H1 (cell line): ENCODE results near the gene RASSF10. TPM values are rescaled to one million over a fixed set of nuclear protein-coding genes. Genes with fewer than 3 reads are reported as not detected.

ENCODE experiments used
- CTCF ChIA-PET: fragments of 300-600 bp; sonication (Branson Sonifier 250); formaldehyde crosslinking; loops from one replicate; lab custom pipeline; 2021; ENCODE audit not compliant: partially characterized antibody; lab: Charles Lee
- POLR2A ChIA-PET: fragments of 300-600 bp; sonication (Branson Sonifier 250); formaldehyde crosslinking; loops from one replicate; lab custom pipeline; 2021; ENCODE audit warnings: inconsistent platforms; ENCODE audit not compliant: partially characterized antibody; lab: Charles Lee
- DNase-seq, 2 experiments: peaks; one replicate each; pipeline versions ENCODE4 v3.0.0 to v3.0.0-alpha.2; 2010 to 2022; ENCODE audit warnings: low spot score in 2 of 2, low read depth in 1 of 2, mixed read lengths in 1 of 2
- FAIRE-seq: peaks from 2 replicates; lab custom pipeline; 2011; peaks lifted over from hg19 to GRCh38; lab: Jason Lieb, UNC
- H2AFZ ChIP-seq: 2 replicates; pipeline ENCODE4 v1.8.1; 2012; ENCODE audit warnings: low read length, inconsistent platforms
- H2AK5ac ChIP-seq: 2 replicates; pipeline ENCODE4 v1.6.1; 2013; ENCODE audit warnings: low read depth, low read length
- H2BK120ac ChIP-seq: replicated peaks from 2 replicates; pipeline ENCODE3; 2013; ENCODE audit warnings: low read depth, low read length, inconsistent platforms
- H2BK12ac ChIP-seq: 2 replicates; pipeline ENCODE4 v1.6.1; 2013; ENCODE audit warnings: low read depth, low read length
- H2BK15ac ChIP-seq: 2 replicates; pipeline ENCODE4 v1.6.1; 2013; ENCODE audit warnings: low read length
- H2BK20ac ChIP-seq: 2 replicates; pipeline ENCODE4 v1.6.1; 2013; ENCODE audit warnings: low read length
- H2BK5ac ChIP-seq: 2 replicates; pipeline ENCODE4 v1.6.1; 2013; ENCODE audit warnings: low read depth, low read length
- H3K14ac ChIP-seq: 2 replicates; pipeline ENCODE4 v1.6.1; 2013; ENCODE audit warnings: inconsistent platforms; ENCODE audit not compliant: insufficient read length
- H3K18ac ChIP-seq: 2 replicates; pipeline ENCODE4 v1.6.1; 2013; ENCODE audit warnings: low read length; ENCODE audit errors: extremely low read depth
- H3K23ac ChIP-seq: 2 replicates; pipeline ENCODE4 v1.6.1; 2013; ENCODE audit warnings: inconsistent platforms; ENCODE audit not compliant: insufficient read length
- H3K23me2 ChIP-seq: 2 replicates; pipeline ENCODE4 v1.6.1; 2013; ENCODE audit warnings: low read depth, low read length
- H3K27ac ChIP-seq: 2 replicates; pipeline ENCODE4 v1.6.1; 2011; ENCODE audit warnings: low read depth, low read length, inconsistent platforms
- H3K27me3 ChIP-seq, 4 experiments: replicated peaks in 1 of 4; 1 replicate in 1 of 4; 2 replicates in 3 of 4; pipeline versions ENCODE4 v1.6.1 to v1.8.1; 2011 to 2013; ENCODE audit warnings: low read length in 3 of 4, mild to moderate bottlenecking in 3 of 4, inconsistent platforms in 2 of 4, mixed read lengths in 2 of 4, moderate library complexity in 1 of 4; ENCODE audit not compliant: control insufficient read depth in 3 of 4, insufficient read depth in 3 of 4; ENCODE audit errors: extremely low read depth in 1 of 4
- H3K36me3 ChIP-seq, 4 experiments: 2 replicates each; pipeline versions ENCODE4 v1.6.1 to v1.8.1; 2011 to 2013; ENCODE audit warnings: mild to moderate bottlenecking in 4 of 4, low read length in 3 of 4, moderate library complexity in 2 of 4, control low read depth in 1 of 4, inconsistent platforms in 1 of 4; ENCODE audit not compliant: insufficient read depth in 4 of 4, control insufficient read depth in 2 of 4
- H3K4ac ChIP-seq: replicated peaks from 2 replicates; pipeline ENCODE3; 2013; ENCODE audit warnings: low read length, low read depth, mixed read lengths, inconsistent platforms; ENCODE audit not compliant: insufficient read length
- H3K4me1 ChIP-seq, 4 experiments: replicated peaks in 1 of 4; 1 replicate in 1 of 4; 2 replicates in 3 of 4; pipeline versions ENCODE4 v1.6.1 to v1.8.1; 2011 to 2013; ENCODE audit warnings: low read length in 3 of 4, inconsistent platforms in 2 of 4, mixed read lengths in 1 of 4; ENCODE audit not compliant: insufficient read depth in 4 of 4, control insufficient read depth in 3 of 4
- H3K4me2 ChIP-seq, 2 experiments: 2 replicates each; pipeline versions ENCODE4 v1.6.1 to v1.8.1; 2011 to 2013; ENCODE audit warnings: low read depth in 2 of 2, low read length in 2 of 2, control low read depth in 1 of 2, inconsistent platforms in 1 of 2, mild to moderate bottlenecking in 1 of 2; ENCODE audit not compliant: insufficient read depth in 1 of 2
- H3K4me3 ChIP-seq, 4 experiments: fragments of 200-600, 300-600 bp in 1 of 4; sonication (generic), shearing (Covaris generic), sonication (Bioruptor Twin) in 1 of 4; 2 replicates each; pipeline versions ENCODE4 v1.5.1 to v1.8.1; 2011 to 2016; ENCODE audit warnings: low read length in 4 of 4, low read depth in 3 of 4, control low read depth in 2 of 4, inconsistent platforms in 2 of 4, mild to moderate bottlenecking in 2 of 4, mixed read lengths in 1 of 4, moderate library complexity in 1 of 4; ENCODE audit not compliant: insufficient read depth in 2 of 4; ENCODE audit errors: extremely low read depth in 1 of 4
- H3K56ac ChIP-seq: replicated peaks from 2 replicates; pipeline ENCODE3; 2013; ENCODE audit warnings: low read depth, mild to moderate bottlenecking, mixed read lengths, low read length, inconsistent platforms; ENCODE audit not compliant: insufficient read length
- H3K79me1 ChIP-seq: 2 replicates; pipeline ENCODE4 v1.6.1; 2013; ENCODE audit warnings: low read depth, low read length, control low read depth
- H3K79me2 ChIP-seq, 2 experiments: 2 replicates each; pipeline versions ENCODE4 v1.6.1 to v1.8.1; 2012 to 2013; ENCODE audit warnings: low read length in 2 of 2, mild to moderate bottlenecking in 2 of 2, inconsistent platforms in 1 of 2; ENCODE audit not compliant: insufficient read depth in 2 of 2, control insufficient read depth in 1 of 2
- H3K9ac ChIP-seq, 4 experiments: replicated peaks in 1 of 4; 1 replicate in 1 of 4; 2 replicates in 3 of 4; pipeline versions ENCODE4 v1.6.1 to v1.8.1; 2011 to 2013; ENCODE audit warnings: low read depth in 3 of 4, low read length in 3 of 4, control low read depth in 2 of 4, mild to moderate bottlenecking in 2 of 4, moderate library complexity in 2 of 4, inconsistent platforms in 1 of 4; ENCODE audit errors: extremely low read depth in 1 of 4
- H3K9me3 ChIP-seq, 2 experiments: 2 replicates each; pipeline versions ENCODE4 v1.6.1 to v1.8.1; 2012 to 2013; ENCODE audit warnings: mild to moderate bottlenecking in 2 of 2, moderate library complexity in 2 of 2, control low read depth in 1 of 2, inconsistent platforms in 1 of 2, low read depth in 1 of 2, low read length in 1 of 2, mixed read lengths in 1 of 2; ENCODE audit not compliant: insufficient read depth in 2 of 2
- H4K20me1 ChIP-seq, 2 experiments: replicated peaks in 1 of 2; 2 replicates each; pipeline versions ENCODE3 to v1.8.1; 2011 to 2013; ENCODE audit warnings: inconsistent platforms in 2 of 2, low read length in 2 of 2, mild to moderate bottlenecking in 1 of 2; ENCODE audit not compliant: insufficient read depth in 2 of 2, control insufficient read depth in 1 of 2
- H4K5ac ChIP-seq: 2 replicates; pipeline ENCODE4 v1.6.1; 2013; ENCODE audit warnings: low read length, low read depth, mixed read lengths, inconsistent platforms; ENCODE audit not compliant: insufficient read length
- H4K8ac ChIP-seq: 2 replicates; pipeline ENCODE4 v1.8.0; 2013; ENCODE audit warnings: mild to moderate bottlenecking, moderate library complexity, low read length, inconsistent platforms; ENCODE audit not compliant: insufficient read depth; ENCODE audit errors: extremely low read depth
- H4K91ac ChIP-seq: replicated peaks from 2 replicates; pipeline ENCODE3; 2013; ENCODE audit warnings: low read length, mixed read lengths, inconsistent platforms; ENCODE audit not compliant: insufficient read length
- BACH1 ChIP-seq: IDR thresholded peaks from 2 replicates; pipeline ENCODE4 v1.6.1; 2012; ENCODE audit warnings: low read length, improper control_type of control experiment
- BRCA1 ChIP-seq: IDR thresholded peaks from 2 replicates; pipeline ENCODE4 v1.6.1; 2012; ENCODE audit warnings: low read depth, low read length, improper control_type of control experiment
- CBX5 ChIP-seq: fragments of 300-800, 300-1000 bp; sonication (generic); IDR thresholded peaks from 2 replicates; pipeline ENCODE4 v1.7.1; 2016; ENCODE audit warnings: antibody characterized with exemption, low read length, low read depth
- GTF2F1 ChIP-seq: IDR thresholded peaks from 2 replicates; pipeline ENCODE4 v1.6.1; 2012; ENCODE audit warnings: low read depth, low read length, improper control_type of control experiment, borderline replicate concordance
- KDM4A ChIP-seq: IDR thresholded peaks from one replicate; pipeline ENCODE4 v1.7.1; 2012; ENCODE audit warnings: low read depth, mild to moderate bottlenecking, moderate library complexity, low read length, inconsistent platforms; ENCODE audit not compliant: severe bottlenecking
- MAX ChIP-seq: IDR thresholded peaks from 2 replicates; pipeline ENCODE4 v1.6.1; 2012; ENCODE audit warnings: inconsistent platforms
- PHF8 ChIP-seq: fragments of 200-600 bp; sonication (generic); conservative IDR thresholded peaks from 2 replicates; pipeline ENCODE4 v1.7.1; 2012; ENCODE audit warnings: low read depth, mild to moderate bottlenecking, inconsistent platforms, low read length, moderate library complexity
- POU5F1 ChIP-seq: IDR thresholded peaks from 2 replicates; pipeline ENCODE4 v1.6.1; 2011; ENCODE audit warnings: low read depth, mild to moderate bottlenecking, low read length, moderate library complexity
- SIN3A ChIP-seq, 2 experiments: IDR thresholded peaks in 1 of 2; conservative IDR thresholded peaks in 1 of 2; 2 replicates each; pipeline ENCODE4 v1.6.1; 2011 to 2012; ENCODE audit warnings: low read length in 2 of 2, improper control_type of control experiment in 1 of 2, low read depth in 1 of 2, mild to moderate bottlenecking in 1 of 2
- TAF1 ChIP-seq: IDR thresholded peaks from 2 replicates; pipeline ENCODE4 v1.6.1; 2011; ENCODE audit warnings: mild to moderate bottlenecking, low read depth, low read length
- TAF7 ChIP-seq: optimal IDR thresholded peaks from 2 replicates; pipeline ENCODE3; 2011; ENCODE audit warnings: low read depth, mild to moderate bottlenecking, inconsistent platforms, low read length, moderate library complexity, borderline replicate concordance
- USF2 ChIP-seq: IDR thresholded peaks from 2 replicates; pipeline ENCODE4 v1.6.1; 2011; ENCODE audit warnings: low read length, improper control_type of control experiment
- WGBS, 2 experiments: shearing (Covaris generic) in 1 of 2; methylation state at CpG; one replicate each; pipeline versions ENCODE4 v1.1.6 to v1.1.7; 2013 to 2015; ENCODE audit warnings: low lambda C conversion rate in 2 of 2, mixed read lengths in 2 of 2, inconsistent platforms in 1 of 2, low coverage in 1 of 2, missing lambda C conversion rate in 1 of 2; ENCODE audit not compliant: insufficient replicate concordance in 2 of 2, insufficient coverage in 1 of 2, insufficient read length in 1 of 2; ENCODE audit errors: extremely low coverage in 1 of 2, missing lambda C conversion rate in 1 of 2; 5-methylcytosine and 5-hydroxymethylcytosine counted together
- polyA plus RNA-seq, 7 experiments: library from polyadenylated mRNA; depleted of rRNA in 3 of 7; stranded (reverse) in 5 of 7; unstranded in 2 of 7; fragments of >200 nt in 5 of 7; fragments of 200-250 nt in 2 of 7; gene quantifications; 1 replicate in 5 of 7; 2 replicates in 1 of 7; 4 replicates in 1 of 7; pipeline versions ENCODE4 v1.2.1 to v1.2.3, GENCODE V29; 2011 to 2013; ENCODE audit warnings: missing spikeins in 2 of 7, mixed read lengths in 2 of 7
- total RNA-seq: library from RNA; stranded (reverse); fragmentation: NEBNext Ultra II Directional; extraction: Animal tissue kit (Norgen Biotek cat#: 25700); gene quantifications from 2 replicates; pipeline ENCODE4 v1.2.1, GENCODE V29; 2021

Gene RASSF10
- total and polyA plus RNA-seq, 2 of the 8 experiments (the other 6 are each of a cell fraction or from before 2014, with no cell fraction given): 0.51 to 1.8 TPM

GRCh38 chr11:12962306-12962705, 46.8 kb upstream of the RASSF10 start:
- CTCF ChIA-PET: interaction anchor here (0.9 to 12.5 kb wide), 11 partner anchors 12 to 674 kb away, joined by 3 to 158 read pairs (median 6); no protein-coding TSS in a partner anchor

More at GRCh38 chr11:12962306-12962705, 46.8 kb upstream of the RASSF10 start:
- POLR2A ChIA-PET: no interaction called here
- H3K23me2 ChIP-seq: no peaks in the 10 kb centered on the region
- H3K18ac ChIP-seq: no peak overlapping the region
- H3K56ac ChIP-seq: no peak overlapping the region
- no peaks in the 10 kb centered on the region for H3K27me3 ChIP-seq
- no peaks in the 10 kb centered on the region for H3K79me2 ChIP-seq
- no peaks in the 10 kb centered on the region for H3K9me3 ChIP-seq
- H3K4ac ChIP-seq: no peak overlapping the region
- no peak overlapping the region for H3K4me2 ChIP-seq
- no peak overlapping the region for H4K8ac ChIP-seq
- H2BK20ac ChIP-seq: no peak overlapping the region
- no peak overlapping the region for H3K27ac ChIP-seq
- H2BK5ac ChIP-seq: no peak overlapping the region
- H2AFZ ChIP-seq: no peak overlapping the region
- no peak overlapping the region for H2AK5ac ChIP-seq
- H2BK15ac ChIP-seq: no peak overlapping the region
- no peak for DNase-seq
- H2BK12ac ChIP-seq: no peak overlapping the region
- H3K36me3 ChIP-seq: no peaks in the 10 kb centered on the region
- FAIRE-seq: no peak
- H3K79me1 ChIP-seq: no peaks in the 10 kb centered on the region
- H3K9ac ChIP-seq: no peak overlapping the region
- H3K23ac ChIP-seq: no peak overlapping the region
- no peak overlapping the region for H4K91ac ChIP-seq
- H3K14ac ChIP-seq: no peak overlapping the region
- TF ChIP-seq CBX5 (no peak), SIN3A (conservative IDR thresholded peaks at IDR 0.05 in 1 of 2, IDR thresholded peaks at IDR 0.05 in 1 of 2; ENCODE audit: low read depth in 1 of 2, low read length in 2 of 2) (no peak), KDM4A (no peak), PHF8 (no peak), POU5F1 (no peak), USF2 (no peak), GTF2F1 (no peak), TAF1 (no peak), BRCA1 (no peak), BACH1 (no peak), TAF7 (no peak), MAX (no peak)
- H4K5ac ChIP-seq: no peak overlapping the region
- H3K4me3 ChIP-seq: no peak overlapping the region
- no peak overlapping the region for H2BK120ac ChIP-seq
- peaks cover 0 to 2% (median 0%) of the 10 kb centered on the region in 4 experiments; a peak in 1 of 7 replicates for H3K4me1 ChIP-seq
- H4K20me1 ChIP-seq: no peaks in the 10 kb centered on the region
- 88% methylated on average over 10 of the region's 10 CpGs; no CpG with 5 or more reads in 1 of the 2 experiments for WGBS, 2 experiments
